Measurements from ENCODE around the gene ARHGAP19.

Gene ARHGAP19

DNA sequence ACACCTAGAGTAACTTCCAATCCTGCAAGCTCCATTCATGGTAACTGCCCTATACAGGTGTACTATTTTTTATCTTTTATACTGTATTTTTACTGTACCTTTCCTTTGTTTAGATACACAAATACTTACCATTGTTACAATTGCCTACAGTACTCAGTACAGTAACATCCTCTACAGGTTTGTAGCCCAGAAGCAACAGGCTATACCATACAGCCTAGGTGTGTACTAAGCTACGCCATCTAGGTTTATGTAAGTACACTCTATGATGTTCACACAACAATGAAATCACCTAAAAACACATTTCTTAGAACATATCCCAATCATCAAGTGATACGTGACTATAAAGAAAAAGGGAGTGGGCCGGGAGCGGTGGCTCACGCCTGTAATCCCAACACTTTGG is 53.6 kb downstream of the ARHGAP19 start:
- DNase-seq, result no peak
- in situ Hi-C loops (cut with HindIII; ENCODE audit: low pct_ligation_motif_present, low sequenced_read_pairs), result no loop called here
- H3K27ac ChIP-seq, result no peak overlapping the region
- H3K27me3 ChIP-seq (replicated peaks), result no peaks in the 10 kb centered on the region
- no peaks in the 10 kb centered on the region for H3K36me3 ChIP-seq (replicated peaks)
- TF ChIP-seq, protein P1, sequence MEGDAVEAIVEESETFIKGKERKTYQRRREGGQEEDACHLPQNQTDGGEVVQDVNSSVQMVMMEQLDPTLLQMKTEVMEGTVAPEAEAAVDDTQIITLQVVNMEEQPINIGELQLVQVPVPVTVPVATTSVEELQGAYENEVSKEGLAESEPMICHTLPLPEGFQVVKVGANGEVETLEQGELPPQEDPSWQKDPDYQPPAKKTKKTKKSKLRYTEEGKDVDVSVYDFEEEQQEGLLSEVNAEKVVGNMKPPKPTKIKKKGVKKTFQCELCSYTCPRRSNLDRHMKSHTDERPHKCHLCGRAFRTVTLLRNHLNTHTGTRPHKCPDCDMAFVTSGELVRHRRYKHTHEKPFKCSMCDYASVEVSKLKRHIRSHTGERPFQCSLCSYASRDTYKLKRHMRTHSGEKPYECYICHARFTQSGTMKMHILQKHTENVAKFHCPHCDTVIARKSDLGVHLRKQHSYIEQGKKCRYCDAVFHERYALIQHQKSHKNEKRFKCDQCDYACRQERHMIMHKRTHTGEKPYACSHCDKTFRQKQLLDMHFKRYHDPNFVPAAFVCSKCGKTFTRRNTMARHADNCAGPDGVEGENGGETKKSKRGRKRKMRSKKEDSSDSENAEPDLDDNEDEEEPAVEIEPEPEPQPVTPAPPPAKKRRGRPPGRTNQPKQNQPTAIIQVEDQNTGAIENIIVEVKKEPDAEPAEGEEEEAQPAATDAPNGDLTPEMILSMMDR (IDR thresholded peaks at IDR 0.05; ENCODE audit: low read depth, low read length, missing control alignments), result no peak
- no peak overlapping the region for H3K4me3 ChIP-seq (ENCODE audit: low read depth, low read length)

DNA sequence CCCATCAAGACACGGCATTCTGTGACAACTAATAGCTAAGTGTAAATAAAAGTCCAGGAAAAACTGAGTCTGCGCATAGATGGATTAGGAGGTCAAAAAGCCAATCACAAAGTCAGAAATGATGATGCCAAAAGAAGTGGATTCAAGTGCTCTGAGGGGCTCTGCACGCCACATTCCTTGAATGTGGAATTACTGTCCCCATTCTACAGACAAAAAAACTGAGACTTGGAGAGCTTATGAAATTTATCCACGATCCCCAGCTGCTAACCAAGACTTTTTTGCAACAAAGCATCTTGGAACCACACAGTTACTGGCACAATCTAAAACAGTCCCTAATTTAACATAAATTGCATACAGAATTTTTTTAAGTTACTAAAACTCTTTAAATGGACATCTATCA is 57.1 kb downstream of the ARHGAP19 start:
- TF ChIP-seq, protein P1 (IDR thresholded peaks at IDR 0.05; ENCODE audit: low read depth, low read length, missing control alignments), result no peak
- in situ Hi-C loops (cut with HindIII; ENCODE audit: low pct_ligation_motif_present, low sequenced_read_pairs), result no loop called here
- Histone ChIP-seq H3K27ac (no peak overlapping the region), H3K36me3 (replicated peaks) (no peaks in the 10 kb centered on the region), H3K4me3 (ENCODE audit: low read depth, low read length) (no peak overlapping the region), H3K27me3 (replicated peaks) (no peaks in the 10 kb centered on the region)
- DNase-seq, result no peak

DNA sequence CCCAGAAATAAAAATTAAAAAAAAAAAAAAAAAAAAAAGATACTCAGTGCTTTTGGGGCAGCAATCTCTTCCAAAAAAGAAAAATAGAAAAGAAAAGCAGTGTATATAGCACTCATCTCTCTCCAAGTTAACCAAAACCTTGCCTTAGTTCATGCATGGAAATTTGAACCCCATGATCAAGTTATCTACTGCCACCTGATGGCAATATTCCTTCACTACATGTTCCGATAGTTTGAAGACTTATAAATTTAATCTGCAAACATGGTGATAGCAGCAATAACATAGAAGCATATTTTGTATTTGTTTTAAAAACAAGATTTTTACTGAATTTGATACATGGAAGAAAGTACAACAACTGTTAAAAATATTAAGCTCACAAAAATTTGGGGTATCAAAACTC is 58.0 kb downstream of the ARHGAP19 start:
- no peaks in the 10 kb centered on the region for H3K36me3 ChIP-seq (replicated peaks)
- in situ Hi-C loops (cut with HindIII; ENCODE audit: low pct_ligation_motif_present, low sequenced_read_pairs), result no loop called here
- no peak overlapping the region for H3K4me3 ChIP-seq (ENCODE audit: low read depth, low read length)
- no peak overlapping the region for H3K27ac ChIP-seq
- DNase-seq, result peak; percentile 15
- no peaks in the 10 kb centered on the region for H3K27me3 ChIP-seq (replicated peaks)
- TF ChIP-seq, protein P1 (IDR thresholded peaks at IDR 0.05; ENCODE audit: low read depth, low read length, missing control alignments), result peak; percentile 36

DNA sequence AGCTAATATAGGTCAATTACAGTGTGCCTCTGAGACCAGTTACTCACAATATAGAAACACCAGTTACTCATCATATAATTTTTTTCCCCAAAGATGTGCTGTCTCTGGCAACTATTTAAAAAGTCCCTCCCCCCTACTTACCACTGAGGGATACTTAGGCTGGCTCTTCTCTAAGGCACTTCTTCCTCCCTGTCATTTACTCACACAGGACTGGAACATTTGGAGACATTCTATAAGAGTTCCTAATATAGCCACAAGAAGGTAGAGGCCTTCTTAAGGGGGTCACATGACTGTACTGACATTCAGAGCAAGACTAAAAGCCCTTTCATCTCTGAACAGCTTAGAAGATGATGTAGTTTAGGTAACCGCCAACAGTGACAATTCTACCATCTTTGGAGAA is 62.3 kb downstream of the ARHGAP19 start:
- TF ChIP-seq, protein P1 (IDR thresholded peaks at IDR 0.05; ENCODE audit: low read depth, low read length, missing control alignments), result no peak
- Histone ChIP-seq H3K4me3 (ENCODE audit: low read depth, low read length) (no peak overlapping the region), H3K36me3 (replicated peaks) (peaks cover 4% of the 10 kb centered on the region), H3K27ac (no peak overlapping the region), H3K27me3 (replicated peaks) (no peaks in the 10 kb centered on the region)
- no peak for DNase-seq
- in situ Hi-C loops (cut with HindIII; ENCODE audit: low pct_ligation_motif_present, low sequenced_read_pairs), result no loop called here

DNA sequence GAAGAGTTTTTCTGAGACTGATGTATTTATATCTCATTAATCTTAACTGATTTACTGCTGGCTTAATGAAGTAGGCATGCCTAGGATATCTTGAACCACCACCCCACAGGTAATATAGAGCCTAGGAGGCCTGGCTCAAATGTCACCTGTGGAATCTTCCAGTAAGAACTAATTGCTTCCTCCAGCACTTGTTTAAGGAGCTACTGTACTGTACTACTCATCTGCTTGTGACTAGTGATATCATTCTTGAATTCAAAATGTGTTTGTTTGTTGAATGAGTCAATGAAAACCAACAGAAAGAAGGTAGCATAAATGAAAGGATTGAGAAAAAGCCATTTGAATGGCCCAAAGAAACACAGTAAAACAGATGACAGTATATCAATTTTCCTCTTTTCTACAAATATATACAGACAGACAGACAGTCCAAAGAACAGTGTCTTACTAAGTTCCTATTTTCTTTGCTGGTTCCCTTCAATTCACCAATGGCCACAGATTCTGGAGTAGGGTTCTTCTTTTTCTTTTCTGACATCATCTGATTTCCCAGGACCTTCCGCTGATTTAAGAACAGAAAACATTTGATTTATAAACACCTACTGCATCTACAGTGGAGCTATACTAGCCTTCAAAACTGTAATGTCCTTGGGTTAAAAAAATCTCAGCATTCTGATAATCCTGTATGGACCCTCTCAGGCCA is 63.0 kb downstream of the ARHGAP19 start:
- in situ Hi-C loops (cut with HindIII; ENCODE audit: low pct_ligation_motif_present, low sequenced_read_pairs), result no loop called here
- peaks cover 4% of the 10 kb centered on the region for H3K36me3 ChIP-seq (replicated peaks)
- no peak overlapping the region for H3K4me3 ChIP-seq (ENCODE audit: low read depth, low read length)
- no peaks in the 10 kb centered on the region for H3K27me3 ChIP-seq (replicated peaks)
- no peak overlapping the region for H3K27ac ChIP-seq
- no peak for DNase-seq
- TF ChIP-seq, protein P1 (IDR thresholded peaks at IDR 0.05; ENCODE audit: low read depth, low read length, missing control alignments), result no peak

DNA sequence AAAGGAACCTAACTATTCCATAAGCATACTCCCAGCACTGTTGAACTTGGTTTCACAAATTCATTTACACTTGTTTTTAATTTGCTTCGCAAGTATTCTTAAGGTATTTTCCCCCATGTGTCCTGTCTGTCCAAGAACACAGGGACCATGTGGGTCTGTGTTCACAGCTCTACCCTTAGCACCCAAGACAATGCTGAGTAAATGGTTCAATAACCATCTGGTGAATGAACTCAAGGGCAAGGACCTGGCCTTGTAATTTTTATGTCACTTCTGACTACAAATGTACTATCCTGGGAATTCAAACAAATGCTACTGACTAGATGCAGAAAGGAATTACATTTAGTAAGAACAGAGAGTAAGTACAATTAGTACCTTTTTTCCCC is 63.7 kb downstream of the ARHGAP19 start:
- Histone ChIP-seq H3K36me3 (replicated peaks) (peaks cover 4% of the 10 kb centered on the region), H3K27me3 (replicated peaks) (no peaks in the 10 kb centered on the region), H3K27ac (no peak overlapping the region), H3K4me3 (ENCODE audit: low read depth, low read length) (no peak overlapping the region)
- DNase-seq, result no peak
- TF ChIP-seq, protein P1 (IDR thresholded peaks at IDR 0.05; ENCODE audit: low read depth, low read length, missing control alignments), result no peak
- in situ Hi-C loops (cut with HindIII; ENCODE audit: low pct_ligation_motif_present, low sequenced_read_pairs), result no loop called here
